Stomach (tissue), 9 donors: ENCODE data around the gene C4B. TPM values are rescaled to one million over a fixed set of nuclear protein-coding genes. Genes with fewer than 3 reads are reported as not detected.
"Not testable (repeated sequence)": the region's sequence is repeated elsewhere in the genome, so short reads cannot be mapped to it uniquely, and the experiment has no call there.

Experiments
- DNase-seq, 2 donors: peaks; one replicate each; pipeline versions ENCODE4 v3.0.0 to v3.0.0-alpha.2; 2013 to 2019
- H3K27ac ChIP-seq, 5 donors: fragments of 200-600 bp in 4 of 5; sonication (generic) in 4 of 5; one replicate each; pipeline ENCODE4 v1.5.1; 2013 to 2019; ENCODE audit warnings: mild to moderate bottlenecking in 1 of 5, moderate library complexity in 1 of 5
- H3K27me3 ChIP-seq, 3 donors: fragments of 200-600 bp; sonication (generic); one replicate each; pipeline ENCODE4 v1.5.1; 2017 to 2019; ENCODE audit warnings: mixed run types in 1 of 3
- H3K36me3 ChIP-seq, 4 donors: fragments of 200-600 bp; sonication (generic); 1 replicate in 3 of 4; 2 replicates in 1 of 4; pipeline ENCODE4 v1.5.1; 2016 to 2019
- H3K4me1 ChIP-seq, 4 donors: fragments of 200-600 bp; sonication (generic); one replicate each; pipeline ENCODE4 v1.5.1; 2016 to 2019
- H3K4me3 ChIP-seq, 4 donors: fragments of 200-600 bp; sonication (generic) in 3 of 4; one replicate each; pipeline ENCODE4 v1.5.1; 2016 to 2019; ENCODE audit warnings: mild to moderate bottlenecking in 1 of 4
- H3K9me3 ChIP-seq, 4 donors: fragments of 200-600 bp; sonication (generic); one replicate each; pipeline ENCODE4 v1.5.1; 2016 to 2019
- EP300 ChIP-seq: sonication (generic); formaldehyde crosslinking; IDR thresholded peaks from one replicate; pipeline ENCODE4 v1.6.1; 2017; ENCODE audit warnings: antibody characterized with exemption
- POLR2A ChIP-seq, 4 donors: fragments of 450-650 bp; IDR thresholded peaks; one replicate each; pipeline ENCODE4 v1.6.1; 2016; ENCODE audit warnings: antibody characterized with exemption in 4 of 4, control low read depth in 2 of 4, mild to moderate bottlenecking in 1 of 4, moderate library complexity in 1 of 4
- POLR2AphosphoS5 ChIP-seq, 3 donors: sonication (generic); formaldehyde crosslinking; IDR thresholded peaks; one replicate each; pipeline ENCODE4 v1.6.1; 2016; ENCODE audit warnings: antibody characterized with exemption in 3 of 3
- WGBS, 5 donors: extraction: QIAGEN DNeasy Blood & Tissue Kit in 3 of 5; methylation state at CpG; one replicate each; pipeline versions ENCODE4 v1.1.5 to v1.1.7; 2013 to 2018; 5-methylcytosine and 5-hydroxymethylcytosine counted together
- intact Hi-C: fragments of 100-400 bp; cut with DNase I; formaldehyde crosslinking; loops from one replicate; pipeline ENCODE4 v1.15.1; 2023; ENCODE audit warnings: low total_unique reads
- polyA plus RNA-seq, 3 donors: library from polyadenylated mRNA; stranded (reverse); fragments of 200-250 nt; gene quantifications; one replicate each; pipeline ENCODE4 v1.2.3, GENCODE V29; 2013
- total RNA-seq, 5 donors: library from RNA; depleted of rRNA; stranded (reverse); fragments of >200 nt; gene quantifications; one replicate each; pipeline versions ENCODE4 v1.1.0 to v1.2.3, GENCODE V29; 2014 to 2016
- TF ChIP-seq, protein P1 (sequence below), 7 experiments: fragments of 450-650 bp in 4 of 7; fragments of 200-600 bp in 3 of 7; sonication (generic) in 3 of 7; IDR thresholded peaks; one replicate each; pipeline ENCODE4 v1.5.1; 2016 to 2019; ENCODE audit warnings: antibody characterized with exemption in 7 of 7, control low read depth in 2 of 7, mild to moderate bottlenecking in 1 of 7
- donor health status: healthy with polysubstance abuse.
- donor health status: Bipolar disorder and iron deficiency.
- donor health status: healthy.

C4B gene
- total and polyA plus RNA-seq, 8 donors = 14.9 to 108 (median 43.3) TPM

DNA sequence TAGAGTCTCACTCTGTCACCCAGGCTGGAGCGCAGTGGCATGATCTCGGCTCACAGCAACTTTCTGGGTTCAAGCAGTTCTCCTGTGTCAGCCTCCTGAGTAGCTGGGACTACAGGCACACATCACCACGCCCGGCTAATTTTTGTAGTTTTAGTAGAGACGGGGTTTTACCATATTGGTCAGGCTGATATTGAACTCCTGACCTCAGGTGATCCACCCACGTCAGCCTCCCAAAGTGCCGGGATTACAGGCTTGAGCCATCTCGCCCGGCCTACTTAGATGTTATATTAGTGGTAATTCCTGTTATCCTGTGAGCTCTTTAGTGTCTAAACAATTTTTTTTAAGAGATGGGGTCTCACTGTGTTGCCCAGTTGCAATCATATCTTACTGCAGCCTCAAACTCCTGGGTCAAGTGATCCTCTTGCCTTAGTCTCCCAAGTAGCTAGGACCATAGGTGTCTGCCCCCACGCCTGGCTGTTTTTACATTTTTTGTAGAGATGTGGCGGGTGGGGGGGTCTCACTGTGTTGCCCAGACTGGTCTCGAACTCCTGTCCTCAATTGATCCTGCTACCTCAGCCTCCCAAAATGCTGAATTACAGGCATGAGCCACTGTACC lies 36.7 kb upstream of the C4B start:
- H3K4me3 ChIP-seq = no peak overlapping the region
- no peak for TF ChIP-seq EP300
- no peak for TF ChIP-seq POLR2A (IDR thresholded peaks at IDR 0.05)
- TF ChIP-seq, protein P1, sequence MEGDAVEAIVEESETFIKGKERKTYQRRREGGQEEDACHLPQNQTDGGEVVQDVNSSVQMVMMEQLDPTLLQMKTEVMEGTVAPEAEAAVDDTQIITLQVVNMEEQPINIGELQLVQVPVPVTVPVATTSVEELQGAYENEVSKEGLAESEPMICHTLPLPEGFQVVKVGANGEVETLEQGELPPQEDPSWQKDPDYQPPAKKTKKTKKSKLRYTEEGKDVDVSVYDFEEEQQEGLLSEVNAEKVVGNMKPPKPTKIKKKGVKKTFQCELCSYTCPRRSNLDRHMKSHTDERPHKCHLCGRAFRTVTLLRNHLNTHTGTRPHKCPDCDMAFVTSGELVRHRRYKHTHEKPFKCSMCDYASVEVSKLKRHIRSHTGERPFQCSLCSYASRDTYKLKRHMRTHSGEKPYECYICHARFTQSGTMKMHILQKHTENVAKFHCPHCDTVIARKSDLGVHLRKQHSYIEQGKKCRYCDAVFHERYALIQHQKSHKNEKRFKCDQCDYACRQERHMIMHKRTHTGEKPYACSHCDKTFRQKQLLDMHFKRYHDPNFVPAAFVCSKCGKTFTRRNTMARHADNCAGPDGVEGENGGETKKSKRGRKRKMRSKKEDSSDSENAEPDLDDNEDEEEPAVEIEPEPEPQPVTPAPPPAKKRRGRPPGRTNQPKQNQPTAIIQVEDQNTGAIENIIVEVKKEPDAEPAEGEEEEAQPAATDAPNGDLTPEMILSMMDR (IDR thresholded peaks at IDR 0.05) = no peak
- no peak for TF ChIP-seq POLR2AphosphoS5 (IDR thresholded peaks at IDR 0.05)
- intact Hi-C loops = no loop called here
- H3K27me3 ChIP-seq = no peaks in the 10 kb centered on the region
- no peak overlapping the region for H3K27ac ChIP-seq
- no peaks in the 10 kb centered on the region for H3K9me3 ChIP-seq
- no peak for DNase-seq
- peaks cover 0 to 28% (median 22%) of the 10 kb centered on the region in 4 donors for H3K36me3 ChIP-seq
- 94 to 97% (median 94%) methylated on average over 12 of the region's 12 CpGs for WGBS, 5 donors
- H3K4me1 ChIP-seq = peaks cover 7 to 16% (median 9%) of the 10 kb centered on the region in 4 donors

DNA sequence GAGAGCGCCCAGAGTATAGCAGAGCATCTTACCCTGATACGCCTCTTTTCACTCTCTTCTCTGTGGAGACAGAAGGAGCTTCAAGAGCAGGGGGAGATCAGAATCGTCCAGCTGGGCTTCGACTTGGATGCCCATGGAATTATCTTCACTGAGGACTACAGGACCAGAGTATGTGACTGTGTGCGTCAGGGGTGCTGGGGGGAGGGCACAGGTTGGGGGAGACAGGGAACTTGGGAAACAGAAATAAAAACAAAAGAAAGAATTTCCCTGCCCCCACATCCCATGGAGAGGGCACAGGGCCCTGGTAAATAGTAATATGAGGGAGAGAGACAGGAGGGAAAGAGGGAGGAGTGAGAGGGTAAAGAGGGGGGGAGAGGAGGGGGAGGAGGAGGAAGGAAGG lies 35.8 kb upstream of the C4B start:
- Histone ChIP-seq H3K4me3 (no peak overlapping the region), H3K27ac (no peak overlapping the region), H3K36me3 (peaks cover 0 to 28% (median 22%) of the 10 kb centered on the region in 4 donors), H3K9me3 (no peaks in the 10 kb centered on the region), H3K27me3 (no peaks in the 10 kb centered on the region), H3K4me1 (peaks cover 0 to 9% (median under 1%) of the 10 kb centered on the region in 4 donors)
- DNase-seq = no peak
- 84 to 98% (median 93%) methylated on average over 5 of the region's 5 CpGs for whole genome bisulfite sequencing, 5 donors
- intact Hi-C loops = no loop called here
- no peak for TF ChIP-seq POLR2AphosphoS5 (IDR thresholded peaks at IDR 0.05)
- TF ChIP-seq EP300 = no peak
- no peak for TF ChIP-seq POLR2A (IDR thresholded peaks at IDR 0.05)
- TF ChIP-seq, protein P1 (IDR thresholded peaks at IDR 0.05) = no peak

DNA sequence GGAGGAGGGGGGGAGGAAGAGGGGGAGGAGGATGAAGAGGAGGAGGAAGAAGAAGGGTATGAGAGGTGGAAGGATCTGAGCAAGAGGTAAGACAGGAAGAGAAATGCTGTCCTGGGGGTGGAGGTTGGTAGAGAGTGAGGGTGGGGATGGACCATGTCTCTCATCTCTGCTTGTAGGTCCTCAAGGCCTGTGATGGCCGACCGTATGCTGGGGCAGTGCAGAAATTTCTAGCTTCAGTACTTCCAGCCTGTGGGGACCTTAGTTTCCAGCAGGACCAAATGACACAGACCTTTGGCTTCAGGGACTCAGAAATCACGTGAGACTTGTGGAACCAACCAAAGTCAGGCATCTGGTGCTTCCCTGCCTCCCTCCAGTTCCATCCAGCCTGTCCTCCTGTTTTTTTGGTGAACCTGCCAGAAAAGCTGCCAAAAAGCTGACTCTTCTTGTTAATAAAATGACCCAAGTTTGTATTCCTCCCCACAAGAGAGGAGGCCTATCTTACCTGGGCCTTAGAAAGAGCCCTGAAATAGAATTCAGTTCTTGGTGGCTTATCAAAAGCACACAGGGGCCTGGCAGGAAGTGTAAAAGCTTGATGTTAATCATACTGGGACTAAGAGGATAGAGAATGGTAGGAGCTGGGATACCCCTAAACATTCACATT lies 35.2 kb upstream of the C4B start:
- no peak overlapping the region for H3K27ac ChIP-seq
- H3K9me3 ChIP-seq = no peaks in the 10 kb centered on the region
- H3K4me1 ChIP-seq = peaks cover 0 to 3% (median 0%) of the 10 kb centered on the region in 4 donors
- DNase-seq = no peak
- H3K36me3 ChIP-seq = peaks cover 0 to 25% (median 21%) of the 10 kb centered on the region in 4 donors
- no peak overlapping the region for H3K4me3 ChIP-seq
- intact Hi-C loops = no loop called here
- WGBS, 5 donors = 81 to 97% (median 89%) methylated on average over 3 of the region's 3 CpGs
- no peaks in the 10 kb centered on the region for H3K27me3 ChIP-seq
- TF ChIP-seq POLR2A (IDR thresholded peaks at IDR 0.05) (no peak), POLR2AphosphoS5 (IDR thresholded peaks at IDR 0.05) (no peak), EP300 (no peak)
- TF ChIP-seq, protein P1 (IDR thresholded peaks at IDR 0.05) = no peak

DNA sequence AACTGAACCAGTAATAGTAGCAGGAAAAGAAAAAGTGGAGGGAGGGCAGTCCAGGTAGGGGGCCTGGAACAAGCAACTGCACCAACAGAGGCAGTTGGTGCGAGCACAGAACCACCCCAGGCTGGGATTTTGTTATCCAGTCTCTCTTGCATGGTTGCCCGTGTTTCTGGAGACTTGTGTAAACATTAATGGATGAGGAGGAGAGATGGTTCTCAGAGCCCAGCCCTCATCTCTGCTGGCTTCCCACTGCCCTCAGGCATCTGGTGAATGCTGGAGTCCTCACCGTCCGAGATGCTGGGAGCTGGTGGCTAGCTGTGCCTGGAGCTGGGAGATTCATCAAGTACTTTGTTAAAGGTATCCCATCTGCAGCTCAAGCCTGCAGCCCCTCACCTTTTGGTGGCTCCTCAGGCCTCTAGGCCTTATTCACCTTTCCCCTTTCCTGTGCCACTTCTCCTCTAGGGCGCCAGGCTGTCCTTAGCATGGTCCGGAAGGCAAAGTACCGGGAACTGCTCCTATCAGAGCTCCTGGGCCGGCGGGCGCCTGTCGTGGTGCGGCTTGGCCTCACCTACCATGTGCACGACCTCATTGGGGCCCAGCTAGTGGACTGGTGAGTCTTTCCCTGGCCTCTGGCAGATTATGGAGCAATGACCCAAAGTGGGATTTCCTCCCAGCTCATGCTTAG lies 34.3 kb upstream of the C4B start:
- H3K4me3 ChIP-seq, H3K27ac ChIP-seq, H3K4me1 ChIP-seq, H3K27me3 ChIP-seq, intact Hi-C loops, H3K9me3 ChIP-seq, DNase-seq: not testable (repeated sequence)
- H3K36me3 ChIP-seq = peaks cover 0 to 25% (median 17%) of the 10 kb centered on the region in 4 donors
- 90 to 96% (median 91%) methylated on average over 6 to 13 of the region's 13 CpGs for WGBS, 5 donors

DNA sequence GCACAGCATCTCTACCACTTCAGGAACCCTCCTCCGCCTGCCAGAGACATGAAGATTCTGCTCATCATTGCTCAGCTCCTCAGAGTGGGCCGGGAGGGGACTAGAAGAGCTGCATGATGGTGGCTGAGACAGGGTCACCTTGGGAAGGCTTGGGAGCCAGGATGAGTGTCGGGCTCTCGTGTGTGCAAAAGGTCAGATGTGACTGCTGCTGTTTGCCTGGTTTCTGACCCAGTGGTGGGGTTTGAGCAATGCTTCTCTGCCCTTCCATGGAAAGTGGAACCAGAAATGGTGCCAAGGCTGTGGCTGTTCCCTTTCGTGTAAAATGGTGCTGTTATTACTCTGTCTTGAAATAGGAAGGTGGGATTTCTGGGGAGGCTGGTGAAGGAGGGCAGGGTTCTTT lies 33.6 kb upstream of the C4B start:
- H3K4me3 ChIP-seq, H3K4me1 ChIP-seq, DNase-seq, H3K27ac ChIP-seq, intact Hi-C loops, H3K27me3 ChIP-seq, H3K9me3 ChIP-seq: not testable (repeated sequence)
- peaks cover 0 to 25% (median 16%) of the 10 kb centered on the region in 4 donors for H3K36me3 ChIP-seq
- WGBS, 5 donors = no CpG with 5 or more reads among the region's 5 CpGs

DNA sequence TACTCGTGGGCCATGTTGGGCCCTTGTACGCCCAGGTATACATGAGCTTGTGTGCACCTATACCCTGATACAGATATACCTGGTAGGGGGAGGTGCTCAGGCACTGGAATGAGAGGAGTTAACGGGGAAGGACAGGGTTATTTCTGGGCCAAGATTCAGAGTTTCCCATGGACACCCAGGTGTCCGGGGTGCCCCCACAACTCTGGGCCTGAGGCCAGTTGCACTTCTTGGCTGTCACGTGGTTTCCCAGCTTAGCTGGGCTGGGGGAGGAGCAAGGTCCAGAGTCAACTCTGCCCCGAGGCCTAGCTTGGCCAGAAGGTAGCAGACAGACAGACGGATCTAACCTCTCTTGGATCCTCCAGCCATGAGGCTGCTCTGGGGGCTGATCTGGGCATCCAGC lies 32.9 kb upstream of the C4B start, which contains the start of gene C4A:
TSS of gene C4A (plus strand) at position 314 of the 400 bp plus-strand sequence. CDS start at position 365, 51 bp downstream.
- DNase-seq, H3K4me1 ChIP-seq, intact Hi-C loops, H3K27me3 ChIP-seq, H3K4me3 ChIP-seq, H3K27ac ChIP-seq, H3K9me3 ChIP-seq: not testable (repeated sequence)
- H3K36me3 ChIP-seq = peaks cover 0 to 19% (median 16%) of the 10 kb centered on the region in 4 donors
- no CpG with 5 or more reads among the region's 7 CpGs for WGBS, 5 donors

DNA sequence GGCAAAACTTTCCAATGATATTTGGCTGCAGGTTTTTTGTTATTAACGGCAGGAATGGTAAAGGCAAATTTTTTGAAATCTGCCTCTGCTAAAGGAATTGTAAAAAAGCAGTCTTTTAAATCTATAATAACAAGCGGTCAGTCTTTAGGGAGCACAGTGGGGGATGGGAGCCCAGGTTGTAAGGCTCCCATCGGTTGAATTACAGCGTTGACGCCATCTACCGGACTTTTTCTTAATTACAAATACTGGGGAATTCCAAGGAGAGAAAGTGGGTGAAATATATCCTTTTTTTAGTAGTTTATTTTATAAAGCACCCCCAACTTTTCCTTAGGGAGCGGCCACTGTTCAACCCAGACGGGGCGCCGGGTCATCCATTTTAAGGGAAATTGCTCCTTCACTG lies 25.2 kb upstream of the C4B start:
- H3K27ac ChIP-seq, intact Hi-C loops, DNase-seq, H3K4me3 ChIP-seq, H3K9me3 ChIP-seq, H3K27me3 ChIP-seq, H3K4me1 ChIP-seq, H3K36me3 ChIP-seq: not testable (repeated sequence)
- no CpG with 5 or more reads among the region's 10 CpGs for WGBS, 5 donors

DNA sequence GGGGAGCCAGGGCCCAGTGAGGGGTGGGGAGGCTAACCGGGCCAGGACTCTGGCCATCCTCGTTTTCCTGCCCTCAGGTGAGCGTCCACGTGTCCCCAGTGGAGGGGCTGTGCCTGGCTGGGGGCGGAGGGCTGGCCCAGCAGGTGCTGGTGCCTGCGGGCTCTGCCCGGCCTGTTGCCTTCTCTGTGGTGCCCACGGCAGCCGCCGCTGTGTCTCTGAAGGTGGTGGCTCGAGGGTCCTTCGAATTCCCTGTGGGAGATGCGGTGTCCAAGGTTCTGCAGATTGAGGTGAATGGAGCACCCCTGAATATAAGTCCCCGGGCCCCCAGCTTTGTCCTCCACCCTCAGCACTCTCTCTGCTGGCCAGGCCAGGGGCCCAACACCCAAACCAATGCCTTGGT lies 20.2 kb upstream of the C4B start:
- H3K27ac ChIP-seq, H3K9me3 ChIP-seq, H3K4me1 ChIP-seq, H3K27me3 ChIP-seq, intact Hi-C loops, DNase-seq, H3K36me3 ChIP-seq, H3K4me3 ChIP-seq: not testable (repeated sequence)
- 90 to 99% (median 97%) methylated on average over 8 of the region's 14 CpGs; no CpG with 5 or more reads in 2 of the 5 donors for WGBS, 5 donors
